NB4 (cell line): ENCODE results near the gene LONP2.
"Not testable (repeated sequence)": the region's sequence is repeated elsewhere in the genome, so short reads cannot be mapped to it uniquely, and the experiment has no call there.

Experiments
- DNase-seq: peaks from one replicate; pipeline ENCODE4 v3.0.0; 2010; ENCODE audit warnings: low read depth
- H3K4me3 ChIP-seq: one replicate; pipeline ENCODE4 v1.5.1; 2011; ENCODE audit warnings: mild to moderate bottlenecking, low read depth, low read length, moderate library complexity
- MYC ChIP-seq: IDR thresholded peaks from 2 replicates; pipeline ENCODE4 v1.6.1; 2011; ENCODE audit warnings: low read depth, low read length
- POLR2A ChIP-seq: IDR thresholded peaks from 2 replicates; pipeline ENCODE4 v1.6.1; 2011; ENCODE audit warnings: mild to moderate bottlenecking; ENCODE audit not compliant: insufficient read length; ENCODE audit errors: extremely low read depth
- TF ChIP-seq, protein P1 (sequence below): IDR thresholded peaks from 2 replicates; pipeline ENCODE4 v1.6.1; 2011; ENCODE audit warnings: low read depth, low read length
- TF ChIP-seq, protein P2 (sequence below): IDR thresholded peaks from one replicate; pipeline ENCODE4 v1.5.1; 2012; ENCODE audit warnings: low read depth, low read length

The LONP2 gene

DNA sequence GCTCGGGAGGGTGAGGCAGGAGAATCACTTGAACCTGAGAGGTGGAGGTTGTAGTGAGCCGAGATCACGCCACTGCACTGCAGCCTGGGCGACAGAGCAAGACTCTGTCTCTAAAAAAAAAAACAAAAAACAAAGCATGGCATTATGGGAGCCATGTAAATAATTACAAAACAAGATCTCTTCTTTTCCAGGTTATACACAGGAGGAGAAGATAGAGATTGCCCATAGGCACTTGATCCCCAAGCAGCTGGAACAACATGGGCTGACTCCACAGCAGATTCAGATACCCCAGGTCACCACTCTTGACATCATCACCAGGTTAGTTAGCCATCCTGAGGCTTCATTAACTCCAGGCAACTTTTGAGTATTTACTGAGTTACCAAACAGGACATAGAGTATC, 55.4 kb downstream of the LONP2 start:
- DNase-seq, result no peak
- no peak overlapping the region for H3K4me3 ChIP-seq
- no peak for TF ChIP-seq MYC
- TF ChIP-seq, protein P1, sequence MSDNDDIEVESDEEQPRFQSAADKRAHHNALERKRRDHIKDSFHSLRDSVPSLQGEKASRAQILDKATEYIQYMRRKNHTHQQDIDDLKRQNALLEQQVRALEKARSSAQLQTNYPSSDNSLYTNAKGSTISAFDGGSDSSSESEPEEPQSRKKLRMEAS, result no peak

DNA sequence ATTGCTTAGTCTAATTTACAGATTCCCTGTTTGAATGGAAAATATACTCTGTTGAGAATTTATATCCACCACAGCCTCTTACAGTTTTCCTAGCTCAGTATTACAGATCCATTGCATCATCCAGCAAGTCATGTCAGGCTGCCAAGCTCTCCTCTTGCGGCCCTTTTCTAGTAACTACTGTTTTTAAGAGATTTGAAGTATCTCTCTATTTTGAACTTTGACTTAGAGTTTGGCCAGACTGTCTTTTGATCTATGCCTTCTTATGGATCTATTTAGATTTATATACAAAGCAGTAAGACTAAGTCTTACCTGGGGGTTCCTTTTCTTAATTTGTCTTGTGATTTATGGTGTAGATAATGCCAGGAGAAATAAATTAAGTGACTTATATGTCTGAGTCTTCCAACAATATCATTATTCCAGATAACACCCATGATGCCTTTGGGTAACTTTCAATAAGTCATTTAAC, 56.3 kb downstream of the LONP2 start:
- TF ChIP-seq, protein P2, sequence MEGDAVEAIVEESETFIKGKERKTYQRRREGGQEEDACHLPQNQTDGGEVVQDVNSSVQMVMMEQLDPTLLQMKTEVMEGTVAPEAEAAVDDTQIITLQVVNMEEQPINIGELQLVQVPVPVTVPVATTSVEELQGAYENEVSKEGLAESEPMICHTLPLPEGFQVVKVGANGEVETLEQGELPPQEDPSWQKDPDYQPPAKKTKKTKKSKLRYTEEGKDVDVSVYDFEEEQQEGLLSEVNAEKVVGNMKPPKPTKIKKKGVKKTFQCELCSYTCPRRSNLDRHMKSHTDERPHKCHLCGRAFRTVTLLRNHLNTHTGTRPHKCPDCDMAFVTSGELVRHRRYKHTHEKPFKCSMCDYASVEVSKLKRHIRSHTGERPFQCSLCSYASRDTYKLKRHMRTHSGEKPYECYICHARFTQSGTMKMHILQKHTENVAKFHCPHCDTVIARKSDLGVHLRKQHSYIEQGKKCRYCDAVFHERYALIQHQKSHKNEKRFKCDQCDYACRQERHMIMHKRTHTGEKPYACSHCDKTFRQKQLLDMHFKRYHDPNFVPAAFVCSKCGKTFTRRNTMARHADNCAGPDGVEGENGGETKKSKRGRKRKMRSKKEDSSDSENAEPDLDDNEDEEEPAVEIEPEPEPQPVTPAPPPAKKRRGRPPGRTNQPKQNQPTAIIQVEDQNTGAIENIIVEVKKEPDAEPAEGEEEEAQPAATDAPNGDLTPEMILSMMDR, result no peak
- no peak for TF ChIP-seq MYC
- no peak for TF ChIP-seq POLR2A
- TF ChIP-seq, protein P1, result no peak
- no peak overlapping the region for H3K4me3 ChIP-seq
- DNase-seq, result no peak

DNA sequence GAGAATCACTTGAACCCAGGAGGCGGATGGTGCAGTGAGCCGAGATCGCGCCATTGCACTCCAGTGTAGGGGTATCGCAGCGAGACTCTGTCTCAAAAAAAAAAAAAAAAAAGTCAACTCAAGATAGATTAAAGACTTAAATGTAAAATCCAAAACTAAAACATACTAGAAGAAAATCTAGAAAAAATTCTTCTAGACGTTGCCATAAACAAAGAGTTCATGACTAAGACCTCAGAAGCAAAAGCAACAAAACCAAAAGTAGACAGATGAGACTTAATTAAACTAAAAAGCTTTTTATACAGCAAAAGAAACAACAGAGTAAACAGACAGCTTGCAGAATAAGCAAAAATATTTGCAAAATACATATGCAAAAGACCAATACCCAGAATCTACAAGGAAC, 64.4 kb downstream of the LONP2 start:
- H3K4me3 ChIP-seq, result no peak overlapping the region
- DNase-seq, result no peak
- no peak for TF ChIP-seq MYC

DNA sequence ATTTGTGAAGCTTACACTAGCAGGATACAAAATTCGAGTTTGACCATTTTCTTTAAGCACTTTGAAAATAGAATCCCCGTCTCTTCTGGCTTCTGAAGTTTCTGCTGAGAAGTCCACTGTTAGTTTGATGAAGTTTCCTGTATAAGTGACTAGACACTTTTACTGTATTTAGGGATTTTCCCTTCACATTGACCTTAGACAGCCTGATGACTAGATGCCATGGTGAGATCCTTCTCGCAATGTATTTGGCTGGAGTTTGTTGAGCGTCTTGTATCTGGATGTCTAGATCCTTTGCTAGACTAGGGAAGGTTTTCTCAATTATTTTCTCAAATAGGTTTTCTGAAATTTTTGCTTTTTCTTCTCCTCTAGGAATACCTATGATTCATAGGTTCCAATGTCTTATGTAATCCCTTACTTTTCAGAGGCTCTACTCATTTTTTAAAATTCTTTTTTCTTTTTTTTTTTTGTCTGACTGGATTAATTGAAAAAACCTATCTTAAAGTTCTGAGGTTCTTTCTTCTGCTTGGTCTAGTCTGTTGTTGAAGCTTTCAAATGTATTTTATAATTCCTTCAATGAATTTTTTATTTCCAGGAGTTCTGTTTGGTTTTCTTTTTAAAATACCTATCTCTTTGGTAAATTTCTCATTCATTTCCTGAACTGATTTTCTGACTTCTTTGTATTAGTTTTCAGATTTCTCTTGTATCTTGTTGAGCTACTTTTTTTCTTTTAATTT, 67.0 kb downstream of the LONP2 start:
- DNase-seq, result no peak
- TF ChIP-seq, protein P2, result no peak
- TF ChIP-seq MYC (no peak), POLR2A (no peak)
- TF ChIP-seq, protein P1, result no peak
- no peak overlapping the region for H3K4me3 ChIP-seq

DNA sequence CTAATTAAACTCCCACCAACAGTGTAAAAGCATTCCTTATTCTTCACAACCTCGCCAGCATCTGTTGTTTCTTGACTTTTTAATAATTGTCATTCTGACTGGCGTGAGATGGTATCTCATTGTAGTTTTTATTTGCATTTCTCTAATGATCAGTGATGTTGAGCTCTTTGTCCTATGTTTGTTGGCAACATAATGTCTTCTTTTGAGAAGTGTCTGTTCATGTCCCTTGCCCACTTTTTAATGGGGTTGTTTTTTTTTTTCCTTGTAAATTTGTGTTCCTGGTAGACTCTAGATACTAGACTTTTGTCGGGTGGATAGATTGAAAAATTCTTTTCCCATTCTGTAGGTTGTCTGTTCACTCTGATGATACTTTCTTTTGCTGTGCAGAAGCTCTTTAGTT, 69.8 kb downstream of the LONP2 start:
- not testable (repeated sequence) for DNase-seq, H3K4me3 ChIP-seq

DNA sequence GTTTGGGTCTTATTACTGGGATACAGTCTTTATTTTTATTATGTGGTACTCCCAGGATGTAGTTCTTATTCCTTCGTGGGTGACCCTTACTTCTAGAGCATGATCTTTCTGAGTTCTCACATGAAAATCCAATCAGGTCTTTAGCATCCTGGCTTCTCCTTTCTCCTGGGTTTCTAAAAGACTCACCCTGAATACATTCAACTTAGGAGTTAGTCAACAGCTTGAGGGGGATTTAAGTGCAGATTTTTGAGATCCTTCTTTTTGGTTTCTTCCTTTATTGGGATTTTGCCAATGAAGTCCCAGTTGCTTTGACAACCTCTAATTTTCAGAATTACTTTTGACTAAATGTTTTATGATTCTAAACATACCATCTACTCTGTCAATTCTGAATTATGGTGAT, 72.9 kb downstream of the LONP2 start:
- TF ChIP-seq, protein P2, result no peak
- TF ChIP-seq, protein P1, result no peak
- TF ChIP-seq MYC (no peak), POLR2A (no peak)
- H3K4me3 ChIP-seq, result no peak overlapping the region

DNA sequence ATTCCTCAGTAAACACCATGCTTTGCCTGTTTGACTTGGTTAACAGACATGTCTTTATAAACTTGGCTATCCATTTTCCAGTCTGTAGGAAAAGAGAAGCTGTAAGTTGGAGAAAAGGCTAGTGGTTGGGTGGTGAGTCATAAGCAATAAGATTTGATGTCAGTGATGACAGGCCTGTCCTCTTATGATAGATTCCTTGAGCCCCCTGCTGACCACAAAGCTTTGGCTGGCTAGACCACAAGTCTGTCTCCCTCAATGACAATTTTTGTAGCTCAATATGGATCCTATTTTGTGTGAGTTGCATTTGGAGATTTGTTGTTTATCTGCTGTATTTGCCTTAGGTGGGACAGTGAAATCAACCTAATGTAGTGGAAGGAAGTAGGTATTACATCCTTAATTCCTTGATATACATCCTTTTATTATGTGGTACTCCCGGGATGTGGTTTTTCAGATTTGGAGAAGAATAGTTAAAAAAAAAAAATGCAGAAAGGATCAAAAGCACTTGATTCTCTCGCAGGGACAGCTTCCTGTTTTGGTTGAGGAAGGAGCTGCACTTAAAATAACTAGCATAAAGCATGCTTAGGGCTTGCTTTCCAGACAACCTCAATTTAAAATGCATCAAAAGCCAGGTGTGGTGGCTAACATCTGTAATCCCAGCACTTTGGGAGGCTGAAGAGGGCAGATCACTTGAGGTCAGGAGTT, 73.7 kb downstream of the LONP2 start:
- H3K4me3 ChIP-seq, result no peak overlapping the region
- DNase-seq, result peak; percentile 93
- TF ChIP-seq, protein P2, result peak; percentile 11
- TF ChIP-seq, protein P1, result no peak
- no peak for TF ChIP-seq POLR2A

More for the DNA sequence above, 72.9 kb downstream of the LONP2 start:
- DNase-seq, result no peak
